Tibial nerve (tissue), 4 donors: ENCODE results near the gene TEPSIN. TPM values are rescaled to one million over a fixed set of nuclear protein-coding genes. Genes with fewer than 3 reads are reported as not detected.

Experiments used
- DNase-seq, 2 donors: peaks; one replicate each; pipeline ENCODE4 v3.0.0-alpha.2; 2019; ENCODE audit warnings: low spot score in 2 of 2
- H3K27ac ChIP-seq, 4 donors: fragments of 200-600 bp; sonication (generic) in 3 of 4; one replicate each; pipeline ENCODE4 v1.5.1; 2017 to 2019; ENCODE audit warnings: mild to moderate bottlenecking in 1 of 4
- H3K27me3 ChIP-seq, 2 donors: fragments of 200-600 bp; sonication (generic) in 1 of 2; one replicate each; pipeline versions ENCODE4 v1.5.1 to v1.6.0; 2017 to 2019
- H3K36me3 ChIP-seq, 3 donors: fragments of 200-600 bp; sonication (generic); one replicate each; pipeline ENCODE4 v1.5.1; 2018 to 2019
- H3K4me1 ChIP-seq, 4 donors: fragments of 200-600 bp; sonication (generic) in 3 of 4; one replicate each; pipeline ENCODE4 v1.5.1; 2017 to 2019
- H3K4me3 ChIP-seq, 4 donors: fragments of 200-600 bp; sonication (generic) in 3 of 4; one replicate each; pipeline ENCODE4 v1.5.1; 2017 to 2019; ENCODE audit warnings: mild to moderate bottlenecking in 1 of 4, moderate library complexity in 1 of 4
- H3K9me3 ChIP-seq, 4 donors: fragments of 200-600 bp; sonication (generic) in 3 of 4; one replicate each; pipeline ENCODE4 v1.5.1; 2017 to 2019
- EP300 ChIP-seq, 2 donors: sonication (generic); formaldehyde crosslinking; IDR thresholded peaks; one replicate each; pipeline ENCODE4 v1.6.1; 2017; ENCODE audit warnings: antibody characterized with exemption in 2 of 2, mild to moderate bottlenecking in 1 of 2
- POLR2A ChIP-seq, 2 donors: fragments of 450-650 bp; IDR thresholded peaks; one replicate each; pipeline ENCODE4 v1.6.1; 2017; ENCODE audit warnings: antibody characterized with exemption in 2 of 2, mild to moderate bottlenecking in 2 of 2, moderate library complexity in 2 of 2
- WGBS, 2 donors: methylation state at CpG; one replicate each; pipeline ENCODE4 v1.1.5; 2018; 5-methylcytosine and 5-hydroxymethylcytosine counted together
- total RNA-seq, 4 donors: library from RNA; depleted of rRNA; stranded (reverse); fragments of >200 nt; gene quantifications; one replicate each; pipeline ENCODE4 v1.1.0, GENCODE V29; 2016
- TF ChIP-seq, protein P1 (sequence below), 5 experiments: fragments of 200-600 bp in 3 of 5; fragments of 450-650 bp in 2 of 5; sonication (generic) in 3 of 5; IDR thresholded peaks; one replicate each; pipeline ENCODE4 v1.5.1; 2016 to 2019; ENCODE audit warnings: antibody characterized with exemption in 5 of 5, mild to moderate bottlenecking in 3 of 5, moderate library complexity in 2 of 5

TEPSIN gene
- total RNA-seq, 4 donors from 2014 or later: 41.5 to 102 (median 73.9) TPM

GRCh38 chr17:81251094-81251708, 12.3 kb upstream of the TEPSIN start:
- no peak for TF ChIP-seq POLR2A (IDR thresholded peaks at IDR 0.05)
- TF ChIP-seq, protein P1, sequence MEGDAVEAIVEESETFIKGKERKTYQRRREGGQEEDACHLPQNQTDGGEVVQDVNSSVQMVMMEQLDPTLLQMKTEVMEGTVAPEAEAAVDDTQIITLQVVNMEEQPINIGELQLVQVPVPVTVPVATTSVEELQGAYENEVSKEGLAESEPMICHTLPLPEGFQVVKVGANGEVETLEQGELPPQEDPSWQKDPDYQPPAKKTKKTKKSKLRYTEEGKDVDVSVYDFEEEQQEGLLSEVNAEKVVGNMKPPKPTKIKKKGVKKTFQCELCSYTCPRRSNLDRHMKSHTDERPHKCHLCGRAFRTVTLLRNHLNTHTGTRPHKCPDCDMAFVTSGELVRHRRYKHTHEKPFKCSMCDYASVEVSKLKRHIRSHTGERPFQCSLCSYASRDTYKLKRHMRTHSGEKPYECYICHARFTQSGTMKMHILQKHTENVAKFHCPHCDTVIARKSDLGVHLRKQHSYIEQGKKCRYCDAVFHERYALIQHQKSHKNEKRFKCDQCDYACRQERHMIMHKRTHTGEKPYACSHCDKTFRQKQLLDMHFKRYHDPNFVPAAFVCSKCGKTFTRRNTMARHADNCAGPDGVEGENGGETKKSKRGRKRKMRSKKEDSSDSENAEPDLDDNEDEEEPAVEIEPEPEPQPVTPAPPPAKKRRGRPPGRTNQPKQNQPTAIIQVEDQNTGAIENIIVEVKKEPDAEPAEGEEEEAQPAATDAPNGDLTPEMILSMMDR (IDR thresholded peaks at IDR 0.05): no peak
- TF ChIP-seq EP300 (IDR thresholded peaks at IDR 0.05): no peak
- no peaks in the 10 kb centered on the region for H3K9me3 ChIP-seq
- H3K4me1 ChIP-seq: peaks cover 0 to 24% (median 12%) of the 10 kb centered on the region in 4 donors
- WGBS, 2 donors: 70 to 73% methylated on average over 20 to 25 of the region's 25 CpGs
- H3K4me3 ChIP-seq: no peak overlapping the region
- peaks cover 0 to 49% (median 8%) of the 10 kb centered on the region in 3 donors for H3K36me3 ChIP-seq
- H3K27me3 ChIP-seq: no peaks in the 10 kb centered on the region
- DNase-seq: no peak
- H3K27ac ChIP-seq: no peak overlapping the region

- Histone ChIP-seq H3K36me3 (peaks cover 0 to 56% (median 8%) of the 10 kb centered on the region in 3 donors), H3K4me3 (no peak overlapping the region), H3K4me1 (peaks cover 0 to 16% (median 10%) of the 10 kb centered on the region in 4 donors), H3K27me3 (no peaks in the 10 kb centered on the region), H3K9me3 (no peaks in the 10 kb centered on the region), H3K27ac (no peak overlapping the region)
- 87 to 91% methylated on average over 27 to 31 of the region's 31 CpGs for WGBS, 2 donors
- no peak for DNase-seq
- TF ChIP-seq, protein P1 (IDR thresholded peaks at IDR 0.05): no peak
- no peak for TF ChIP-seq EP300 (IDR thresholded peaks at IDR 0.05)
- no peak for TF ChIP-seq POLR2A (IDR thresholded peaks at IDR 0.05)
Observed at GRCh38 chr17:81250286-81251093, 11.6 kb upstream of the TEPSIN start.

DNA sequence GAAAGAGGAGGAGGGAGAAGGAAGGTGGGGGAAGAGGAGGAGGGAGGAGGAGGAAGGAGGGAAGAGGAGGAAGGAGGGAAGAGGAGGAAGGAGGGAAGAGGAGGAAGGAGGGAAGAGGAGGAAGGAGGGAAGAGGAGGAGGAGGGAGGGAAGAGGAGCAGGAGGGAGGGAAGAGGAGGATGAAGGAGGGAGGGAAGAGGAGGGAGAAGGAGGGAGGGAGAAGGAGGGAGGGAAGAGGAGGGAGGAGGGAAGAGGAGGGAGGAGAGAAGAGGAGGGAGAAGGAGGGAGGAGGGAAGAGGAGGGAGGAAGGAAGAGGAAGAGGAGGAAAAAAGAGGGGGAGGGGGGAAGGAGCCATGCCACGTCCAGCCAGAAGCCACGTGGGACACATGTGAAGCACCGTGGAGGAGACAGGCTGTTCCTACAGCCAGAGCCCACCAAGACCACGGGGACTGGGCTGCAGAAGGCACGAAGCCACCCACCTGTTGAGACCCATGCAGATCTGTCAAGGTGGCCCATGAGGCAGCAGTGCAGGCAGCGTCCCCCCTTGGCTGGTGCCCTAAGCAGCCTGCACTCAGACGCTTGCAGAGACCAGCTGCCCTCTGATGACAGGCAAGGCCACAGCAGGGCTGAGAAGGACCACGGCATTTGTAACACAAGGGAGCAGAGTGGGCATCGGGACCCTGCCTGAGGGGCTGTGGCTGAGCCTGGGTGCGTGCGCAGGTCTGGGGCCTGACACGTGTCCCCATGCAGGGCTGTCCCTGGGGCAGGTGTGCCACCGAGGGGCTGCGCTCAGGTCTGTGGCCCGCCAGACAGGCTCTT, 10.6 kb upstream of the TEPSIN start:
- no peaks in the 10 kb centered on the region for H3K9me3 ChIP-seq
- H3K4me1 ChIP-seq: peaks cover 0 to 6% (median under 1%) of the 10 kb centered on the region in 4 donors
- no peak for DNase-seq
- 90 to 92% methylated on average over 15 of the region's 15 CpGs for WGBS, 2 donors
- TF ChIP-seq POLR2A (IDR thresholded peaks at IDR 0.05) (no peak), EP300 (IDR thresholded peaks at IDR 0.05) (no peak)
- TF ChIP-seq, protein P1 (IDR thresholded peaks at IDR 0.05): no peak
- H3K4me3 ChIP-seq: no peak overlapping the region
- peaks cover 0 to 64% (median 8%) of the 10 kb centered on the region in 3 donors for H3K36me3 ChIP-seq
- H3K27me3 ChIP-seq: no peaks in the 10 kb centered on the region
- H3K27ac ChIP-seq: no peak overlapping the region

DNA sequence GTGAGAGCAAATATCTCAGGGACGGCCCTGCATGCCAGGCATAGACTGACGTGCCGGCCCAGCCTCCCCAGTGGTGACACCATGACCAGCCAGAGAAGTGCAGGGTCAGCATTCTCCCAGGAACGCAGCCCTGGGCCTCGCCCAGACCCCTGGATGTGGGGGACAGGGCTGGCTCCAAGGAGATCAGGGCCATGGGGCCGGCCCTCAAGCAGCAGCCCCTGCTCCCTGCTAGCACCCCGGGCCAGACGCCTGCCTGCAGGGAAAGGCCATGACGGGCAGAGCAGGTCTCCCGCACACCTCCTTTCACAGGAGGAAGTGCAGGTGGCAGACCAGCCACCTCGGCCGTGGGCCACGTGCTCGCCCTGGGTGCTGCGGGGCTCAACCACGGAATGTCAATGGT, 9.8 kb upstream of the TEPSIN start:
- TF ChIP-seq POLR2A (IDR thresholded peaks at IDR 0.05): no peak
- TF ChIP-seq, protein P1 (IDR thresholded peaks at IDR 0.05): no peak
- no peak for TF ChIP-seq EP300 (IDR thresholded peaks at IDR 0.05)
- Histone ChIP-seq H3K27me3 (no peaks in the 10 kb centered on the region), H3K4me1 (no peaks in the 10 kb centered on the region), H3K9me3 (no peaks in the 10 kb centered on the region), H3K36me3 (peaks cover 0 to 67% (median 8%) of the 10 kb centered on the region in 3 donors), H3K4me3 (no peak overlapping the region), H3K27ac (no peak overlapping the region)
- no peak for DNase-seq
- 78 to 80% methylated on average over 9 to 15 of the region's 16 CpGs for WGBS, 2 donors
